SIG-M5 (cell line): ENCODE results near the gene MX1.

Experiments used
- DNase-seq: peaks from one replicate; lab custom pipeline; 2025; lab: John Stamatoyannopoulos, UW

Gene MX1

GRCh38 chr21:41491412-41491811, 65.4 kb downstream of the MX1 start:
- no peak for DNase-seq

DNA sequence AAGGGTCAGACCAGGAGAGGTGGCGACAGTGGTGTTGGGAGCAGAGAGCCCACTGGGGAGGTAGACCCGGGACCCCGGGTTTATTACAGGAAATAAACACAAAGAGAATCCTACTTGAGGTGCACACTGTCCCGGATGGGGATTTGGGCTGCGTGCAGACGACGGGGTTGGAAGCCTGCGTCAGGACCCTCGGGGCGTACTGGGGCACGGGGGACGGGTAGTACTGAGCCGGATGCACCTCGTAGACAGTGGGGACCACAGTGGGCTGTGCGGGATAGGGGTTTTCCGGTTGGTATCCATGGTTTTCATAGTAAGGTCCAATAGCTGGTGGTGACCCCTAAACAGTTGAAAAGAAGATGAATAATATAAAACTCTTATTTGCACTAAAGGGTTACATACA, 68.2 kb downstream of the MX1 start:
- no peak for DNase-seq

- DNase-seq, result no peak
Measured at GRCh38 chr21:41497008-41497407, 71.0 kb downstream of the MX1 start.

DNA sequence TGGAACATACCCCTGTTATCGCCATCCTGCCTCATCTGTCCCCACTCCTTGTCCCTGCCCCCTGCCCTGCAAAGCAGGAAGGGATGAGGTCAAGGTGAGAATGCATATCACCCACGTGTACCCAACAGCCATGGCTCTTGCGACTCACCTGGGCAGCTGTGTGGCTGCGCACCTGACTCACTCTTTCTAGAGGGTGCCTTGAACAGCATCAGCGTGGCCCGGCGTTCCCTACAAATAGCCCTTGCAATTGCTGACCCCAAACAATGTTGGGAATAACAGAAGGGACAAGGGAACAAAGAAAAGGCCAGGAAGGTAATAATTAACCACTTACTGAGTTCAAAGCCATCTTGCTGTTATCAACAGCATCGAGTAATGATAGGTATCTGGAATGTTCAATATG, 71.7 kb downstream of the MX1 start:
- DNase-seq, result no peak

DNA sequence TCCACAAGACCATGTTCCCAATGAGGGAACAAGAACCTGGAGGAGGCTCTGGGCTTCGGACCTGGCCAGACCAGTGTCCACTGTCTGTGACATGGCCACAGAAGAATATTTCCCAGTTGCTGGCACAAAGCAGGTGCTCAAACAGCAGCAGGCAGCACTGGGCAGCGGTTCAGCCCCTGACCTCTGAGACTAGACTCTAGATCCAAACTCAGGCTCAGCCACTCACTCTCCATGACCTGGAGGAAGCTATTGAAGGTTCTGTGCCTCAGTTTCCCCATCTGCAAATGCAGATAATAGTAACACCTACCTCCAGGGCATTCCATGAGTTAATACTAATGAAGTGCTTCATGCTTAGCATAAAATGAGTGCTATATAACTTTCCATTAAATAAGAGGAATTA, 73.9 kb downstream of the MX1 start:
- no peak for DNase-seq

- no peak for DNase-seq
Measured at GRCh38 chr21:41500363-41500762, 74.3 kb downstream of the MX1 start.

- DNase-seq, result no peak
Measured at GRCh38 chr21:41500931-41501381, 74.9 kb downstream of the MX1 start.

GRCh38 chr21:41501919-41502318, 75.9 kb downstream of the MX1 start:
- no peak for DNase-seq

- no peak for DNase-seq
Measured at GRCh38 chr21:41503331-41503730, 77.3 kb downstream of the MX1 start.

GRCh38 chr21:41504030-41504429, 78.0 kb downstream of the MX1 start:
- no peak for DNase-seq

DNA sequence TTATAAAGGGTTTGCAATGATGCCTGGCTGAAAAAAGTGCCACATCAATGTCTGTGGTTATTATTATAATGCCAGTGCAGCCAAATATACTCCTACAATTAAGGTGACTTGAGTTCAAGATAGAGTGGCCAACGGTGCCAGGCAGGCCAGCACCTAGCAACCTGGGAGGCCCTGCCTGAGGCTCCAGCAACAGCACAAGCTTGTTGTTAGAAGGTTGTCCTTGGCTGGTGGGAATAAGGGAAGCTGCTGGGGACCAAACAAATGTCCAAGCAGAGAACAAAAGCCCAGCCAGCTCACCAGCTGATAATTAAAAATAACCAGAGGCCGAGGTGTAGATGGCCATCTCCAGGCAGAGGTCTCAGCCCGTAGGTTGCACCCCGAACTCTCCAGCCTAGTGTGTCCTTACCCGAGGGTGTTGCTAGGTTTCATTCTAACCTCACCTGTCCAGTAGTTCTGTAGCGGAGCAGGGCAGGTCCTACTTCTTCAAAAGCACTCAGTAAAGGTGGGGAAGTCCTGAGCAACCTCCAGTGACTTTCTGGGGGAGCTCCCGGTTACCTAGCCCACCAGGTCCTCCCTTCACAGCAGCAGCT, 80.1 kb downstream of the MX1 start:
- no peak for DNase-seq

GRCh38 chr21:41506611-41507520, 80.8 kb downstream of the MX1 start:
- DNase-seq, result no peak

DNA sequence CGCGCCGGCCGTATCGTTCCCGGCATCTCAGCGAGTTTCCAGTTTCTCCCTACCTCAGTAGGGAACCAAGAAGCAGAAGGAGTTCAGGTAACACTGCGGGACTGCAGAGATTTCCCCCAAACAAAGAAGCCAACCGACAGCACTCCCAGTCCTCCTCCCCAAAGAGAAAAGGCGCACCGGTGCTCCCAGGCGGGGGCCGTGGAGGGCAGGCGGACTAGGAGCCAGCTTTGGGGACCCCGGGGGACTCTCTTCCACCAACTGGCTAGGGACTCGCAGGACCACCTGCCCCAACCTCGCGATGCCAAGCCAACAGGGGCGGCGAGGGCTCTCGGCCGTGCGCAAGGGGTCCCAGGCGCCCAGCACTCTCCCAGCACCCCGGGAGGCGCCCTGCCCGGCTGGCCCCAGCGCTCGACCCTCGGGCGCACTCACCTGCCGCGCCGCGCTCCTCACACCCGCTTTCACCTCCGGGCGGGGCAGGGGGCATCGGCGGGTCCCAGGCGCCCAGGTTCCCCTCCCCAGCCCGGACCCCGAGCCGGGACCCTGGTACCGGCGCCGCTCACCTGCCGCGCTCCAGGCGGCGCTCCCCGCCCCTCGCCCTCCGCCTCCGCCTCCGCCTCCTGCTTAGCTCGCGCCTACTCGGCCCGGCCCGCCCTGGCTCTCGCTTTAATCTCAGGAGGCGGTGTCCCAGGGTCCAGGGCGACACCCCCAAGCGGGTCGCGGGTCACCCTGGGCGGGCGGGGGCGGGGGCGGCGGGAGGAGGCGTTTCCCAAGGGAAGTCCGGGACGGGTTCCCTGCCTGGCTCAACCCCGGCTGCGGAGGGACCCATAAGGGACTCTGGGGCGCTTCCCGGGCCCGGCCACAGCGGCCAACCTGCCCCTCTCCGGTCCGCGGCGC, 81.7 kb downstream of the MX1 start, which contains the start of gene TMPRSS2:
TMPRSS2 (minus strand) TSS at position 638 of the 894 bp plus-strand sequence. CDS start 10,025 bp downstream, outside the sequence.
- no peak for DNase-seq

- DNase-seq, result no peak
Measured at GRCh38 chr21:41508415-41509144, 82.5 kb downstream of the MX1 start.
